Small intestine (tissue), 7 donors: ENCODE data around the gene AADAC. TPM values are rescaled to one million over a fixed set of nuclear protein-coding genes. Genes with fewer than 3 reads are reported as not detected.

Experiments used
- DNase-seq, 2 donors: peaks; one replicate each; pipeline versions ENCODE4 v3.0.0 to v3.0.0-alpha.2; 2013
- FAIRE-seq: peaks from 2 replicates; lab custom pipeline; 2012; peaks lifted over from hg19 to GRCh38; lab: Jason Lieb, UNC
- H3K27ac ChIP-seq, 3 donors: one replicate each; pipeline ENCODE4 v1.5.1; 2013; ENCODE audit warnings: low read length in 2 of 3, mild to moderate bottlenecking in 2 of 3, control low read depth in 1 of 3, inconsistent platforms in 1 of 3, low read depth in 1 of 3, moderate library complexity in 1 of 3
- H3K27me3 ChIP-seq, 3 donors: one replicate each; pipeline ENCODE4 v1.6.1; 2013; ENCODE audit warnings: low read length in 3 of 3, inconsistent platforms in 1 of 3; ENCODE audit not compliant: control insufficient read depth in 3 of 3, insufficient read depth in 3 of 3
- H3K36me3 ChIP-seq, 3 donors: one replicate each; pipeline ENCODE4 v1.6.1; 2013; ENCODE audit warnings: low read length in 3 of 3, inconsistent platforms in 1 of 3, low read depth in 1 of 3, mild to moderate bottlenecking in 1 of 3, moderate library complexity in 1 of 3; ENCODE audit not compliant: control insufficient read depth in 3 of 3, insufficient read depth in 2 of 3
- H3K4me1 ChIP-seq, 3 donors: one replicate each; pipeline ENCODE4 v1.6.1; 2013; ENCODE audit warnings: low read length in 2 of 3, inconsistent platforms in 1 of 3, low read depth in 1 of 3, mild to moderate bottlenecking in 1 of 3, moderate library complexity in 1 of 3; ENCODE audit not compliant: control insufficient read depth in 3 of 3, insufficient read depth in 2 of 3
- H3K4me3 ChIP-seq, 3 donors: one replicate each; pipeline ENCODE4 v1.5.1; 2013; ENCODE audit warnings: low read length in 3 of 3, control low read depth in 1 of 3, inconsistent platforms in 1 of 3, low read depth in 1 of 3, mild to moderate bottlenecking in 1 of 3, moderate library complexity in 1 of 3
- H3K9me3 ChIP-seq, 2 donors: one replicate each; pipeline ENCODE4 v1.6.1; 2013; ENCODE audit warnings: low read depth in 1 of 2, low read length in 1 of 2; ENCODE audit not compliant: control insufficient read depth in 2 of 2, insufficient read depth in 1 of 2
- WGBS, 3 donors: extraction: QIAGEN DNeasy Blood & Tissue Kit; methylation state at CpG; one replicate each; pipeline ENCODE4 v1.1.7; 2013; 5-methylcytosine and 5-hydroxymethylcytosine counted together
- polyA plus RNA-seq, 4 donors: library from polyadenylated mRNA; stranded (reverse) in 3 of 4; unstranded in 1 of 4; fragments of 200-250 nt in 3 of 4; fragments of 120-200 nt in 1 of 4; gene quantifications; one replicate each; pipeline versions ENCODE4 v1.2.1 to v1.2.3, GENCODE V29; 2013
- donor health status: healthy with polysubstance abuse.
- donor health status: control.
- donor health status: control.
- donor health status: Bipolar disorder and iron deficiency.
- donor health status: healthy.

The AADAC gene
- polyA plus RNA-seq, 4 donors = 55.5 to 142 (median 97.7) TPM

DNA sequence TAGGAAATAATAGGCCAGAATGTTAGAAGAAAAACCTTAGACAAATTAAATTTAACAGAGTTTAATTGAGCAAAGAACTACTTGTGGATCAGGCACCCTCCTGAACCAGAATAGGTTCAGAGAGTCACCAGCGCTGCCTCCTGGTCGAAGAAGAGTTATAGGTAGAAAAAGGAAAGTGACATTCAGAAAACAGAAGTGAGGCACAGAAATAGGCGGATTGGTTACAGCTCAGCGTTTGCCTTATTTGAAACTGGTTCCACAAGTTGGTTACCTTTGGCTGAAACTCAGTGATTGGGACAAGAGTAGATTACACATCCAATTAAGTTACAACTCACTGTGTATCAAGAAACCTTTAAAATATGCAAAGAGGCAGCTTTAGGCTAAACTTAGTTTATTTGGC is 4.4 kb downstream of the AADAC start:
- FAIRE-seq (no peak), DNase-seq (no peak)
- WGBS, 3 donors = 82 to 89% (median 84%) methylated on average over 4 of the region's 4 CpGs
- peaks cover 0 to 7% (median 0%) of the 10 kb centered on the region in 3 donors for H3K4me1 ChIP-seq
- H3K9me3 ChIP-seq = no peaks in the 10 kb centered on the region
- no peak overlapping the region for H3K4me3 ChIP-seq
- H3K36me3 ChIP-seq = peaks cover 0 to 7% (median 0%) of the 10 kb centered on the region in 3 donors
- H3K27me3 ChIP-seq = no peaks in the 10 kb centered on the region
- no peak overlapping the region for H3K27ac ChIP-seq

- DNase-seq (no peak), FAIRE-seq (no peak)
- Histone ChIP-seq H3K4me1 (peaks cover 0 to 5% (median 0%) of the 10 kb centered on the region in 3 donors), H3K9me3 (no peaks in the 10 kb centered on the region), H3K27ac (no peak overlapping the region), H3K36me3 (peaks cover 0 to 8% (median 0%) of the 10 kb centered on the region in 3 donors), H3K27me3 (no peaks in the 10 kb centered on the region), H3K4me3 (no peak overlapping the region)
- 85 to 89% (median 87%) methylated on average over 4 of the region's 4 CpGs for WGBS, 3 donors
These were observed 6.0 kb downstream of the AADAC start for GRCh38 chr3:151819910-151820309.

GRCh38 chr3:151827816-151828215 is 13.9 kb downstream of the AADAC start:
- Histone ChIP-seq H3K4me3 (no peak overlapping the region), H3K4me1 (no peaks in the 10 kb centered on the region), H3K27ac (no peak overlapping the region), H3K27me3 (no peaks in the 10 kb centered on the region), H3K9me3 (peaks cover 0 to 5% of the 10 kb centered on the region in 2 donors), H3K36me3 (peaks cover 0 to 3% (median 2%) of the 10 kb centered on the region in 3 donors)
- WGBS, 3 donors = 88 to 94% (median 92%) methylated on average over 3 of the region's 3 CpGs
- FAIRE-seq = no peak
- no peak for DNase-seq

GRCh38 chr3:151835751-151836525 is 22.0 kb downstream of the AADAC start:
- H3K4me3 ChIP-seq = no peak overlapping the region
- no peaks in the 10 kb centered on the region for H3K27me3 ChIP-seq
- WGBS, 3 donors = 69 to 84% (median 76%) methylated on average over 5 of the region's 5 CpGs
- H3K9me3 ChIP-seq = no peaks in the 10 kb centered on the region
- peaks cover 0 to 3% (median 0%) of the 10 kb centered on the region in 3 donors for H3K4me1 ChIP-seq
- DNase-seq (no peak), FAIRE-seq (no peak)
- H3K36me3 ChIP-seq = no peaks in the 10 kb centered on the region
- H3K27ac ChIP-seq = no peak overlapping the region

GRCh38 chr3:151837057-151837456 is 23.1 kb downstream of the AADAC start:
- FAIRE-seq (no peak), DNase-seq (peak; percentile 59 to 66)
- Histone ChIP-seq H3K9me3 (no peaks in the 10 kb centered on the region), H3K36me3 (no peaks in the 10 kb centered on the region), H3K4me1 (peaks cover 0 to 3% (median 0%) of the 10 kb centered on the region in 3 donors), H3K27me3 (no peaks in the 10 kb centered on the region), H3K27ac (no peak overlapping the region), H3K4me3 (no peak overlapping the region)
- WGBS, 3 donors = 31 to 53% (median 47%) methylated on average over 4 of the region's 4 CpGs

GRCh38 chr3:151838574-151839312 is 24.8 kb downstream of the AADAC start:
- Histone ChIP-seq H3K4me1 (peaks cover 0 to 3% (median 0%) of the 10 kb centered on the region in 3 donors), H3K4me3 (no peak overlapping the region), H3K9me3 (no peaks in the 10 kb centered on the region), H3K27ac (no peak overlapping the region), H3K27me3 (no peaks in the 10 kb centered on the region), H3K36me3 (no peaks in the 10 kb centered on the region)
- peak; percentile 80 to 85 for DNase-seq
- WGBS, 3 donors = 53 to 58% (median 55%) methylated on average over 19 of the region's 19 CpGs
- FAIRE-seq = peak; percentile 86

DNA sequence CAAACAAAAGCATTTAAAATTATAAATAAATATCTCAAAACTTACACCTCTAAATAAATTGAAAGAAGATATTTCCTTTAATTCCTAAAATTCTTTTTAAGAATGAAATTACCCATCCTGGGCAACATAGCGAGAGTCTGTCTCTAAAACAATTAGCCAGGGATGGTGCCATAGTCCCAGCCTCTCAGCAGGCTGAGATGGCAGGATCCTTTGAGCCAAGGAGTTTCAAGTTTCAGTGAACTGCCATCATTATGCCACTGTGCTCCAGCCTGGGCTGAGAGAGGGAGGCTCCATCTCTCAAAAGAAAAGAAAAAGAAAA is 25.4 kb downstream of the AADAC start:
- WGBS, 3 donors = 74 to 88% (median 81%) methylated on average over 1 of the region's 1 CpG
- Histone ChIP-seq H3K9me3 (no peaks in the 10 kb centered on the region), H3K27me3 (no peaks in the 10 kb centered on the region), H3K4me1 (peaks cover 0 to 3% (median 0%) of the 10 kb centered on the region in 3 donors), H3K27ac (no peak overlapping the region), H3K4me3 (no peak overlapping the region), H3K36me3 (no peaks in the 10 kb centered on the region)
- FAIRE-seq (no peak), DNase-seq (no peak)

DNA sequence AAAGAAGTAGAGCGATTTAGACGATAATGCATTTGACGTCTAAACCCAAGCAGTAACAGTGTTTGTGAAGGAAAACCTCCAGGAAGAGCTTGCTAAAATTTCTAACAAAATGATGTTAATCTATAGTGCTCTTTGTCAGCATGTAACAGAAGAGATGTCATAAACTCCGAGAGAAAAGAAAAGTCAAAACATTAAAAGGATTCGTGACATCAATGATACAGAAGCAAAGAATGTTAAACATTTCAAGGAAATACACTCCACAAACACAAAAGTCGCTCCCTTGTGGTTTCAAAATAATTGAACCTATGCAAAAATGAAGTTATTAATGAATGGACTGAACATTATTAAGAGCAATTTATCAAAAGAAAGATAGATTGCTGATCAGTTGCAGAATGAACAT is 27.9 kb downstream of the AADAC start:
- 85 to 91% (median 89%) methylated on average over 6 of the region's 6 CpGs for WGBS, 3 donors
- Histone ChIP-seq H3K27ac (no peak overlapping the region), H3K4me1 (peaks cover 0 to 3% (median 1%) of the 10 kb centered on the region in 3 donors), H3K4me3 (no peak overlapping the region), H3K9me3 (no peaks in the 10 kb centered on the region), H3K27me3 (no peaks in the 10 kb centered on the region), H3K36me3 (no peaks in the 10 kb centered on the region)
- DNase-seq (no peak), FAIRE-seq (no peak)
